Measurements from ENCODE around the gene HERC4.

GRCh38 chr10:68047122-68047521, 28.0 kb downstream of the HERC4 start:
- TF ChIP-seq CTCF (IDR thresholded peaks at IDR 0.05; ENCODE audit: insufficient read depth, low read depth, low read length) (no peak), EZH2 (IDR thresholded peaks at IDR 0.05; ENCODE audit: insufficient read depth, low read length) (no peak)

Data from astrocyte (in vitro differentiated cells and primary cell).